ENCODE measurements around the gene BICDL1. TPM values are rescaled to one million over a fixed set of nuclear protein-coding genes. Genes with fewer than 3 reads are reported as not detected.
A peak's percentile ranks its signal among the peaks of the same experiment; 100 is the strongest.

BICDL1 gene
- total and polyA plus RNA-seq, 2 of the 4 experiments (the other 2 are of a cell fraction) = not detected

DNA sequence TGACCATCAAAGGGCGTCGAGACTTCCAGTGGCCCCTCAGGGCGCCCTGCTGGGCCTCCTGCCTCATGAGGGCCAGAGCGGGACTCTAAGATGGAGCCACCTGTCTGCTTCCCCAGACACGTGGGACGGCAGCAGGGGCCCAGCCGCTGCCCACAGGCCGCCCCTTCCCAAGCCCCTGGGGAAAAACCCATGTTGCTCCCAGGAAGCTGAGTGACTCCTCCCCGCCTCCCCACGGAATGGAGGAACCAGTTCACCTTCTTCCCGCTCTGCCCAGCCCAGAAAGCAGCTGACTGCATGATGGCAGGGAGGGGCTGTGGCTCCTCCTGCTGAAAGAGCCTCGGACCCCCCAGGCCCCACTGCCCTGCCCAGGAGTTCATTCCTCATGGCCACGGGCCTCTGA, 112.6 kb downstream of the BICDL1 start:
- Histone ChIP-seq H3K79me1 (ENCODE audit: low read depth in 1 of 2, low read length in 2 of 2) (peaks cover 17 to 81% of the 10 kb centered on the region in 2 experiments), H3K9ac (ENCODE audit: low read depth, low read length) (no peak overlapping the region), H4K8ac (ENCODE audit: low read depth in 2 of 2, low read length in 2 of 2) (no peak overlapping the region), H2BK120ac (ENCODE audit: low read depth, low read length) (no peak overlapping the region), H3K36me3 (ENCODE audit: control insufficient read depth, insufficient read depth, low read length) (peaks cover 58% of the 10 kb centered on the region), H3K27ac (ENCODE audit: insufficient read depth, low read length) (no peak overlapping the region), H2BK5ac (ENCODE audit: low read depth, low read length, poor library complexity, severe bottlenecking) (no peak overlapping the region), H4K5ac (ENCODE audit: low read depth, low read length) (no peak overlapping the region), H2BK20ac (ENCODE audit: low read depth, low read length) (no peak overlapping the region), H2AK5ac (ENCODE audit: low read depth, low read length) (no peak overlapping the region), H3K56ac (ENCODE audit: extremely low read depth, insufficient read depth, low read length) (no peak overlapping the region), H3K4me1 (ENCODE audit: control insufficient read depth, insufficient read depth, low read length) (peaks cover 7% of the 10 kb centered on the region; the same call in 1 of the 2 replicates), H3K14ac (replicated peaks; ENCODE audit: low read depth, low read length) (no peak overlapping the region), H3K9me1 (ENCODE audit: insufficient read depth, low read length) (peaks cover 15% of the 10 kb centered on the region), H3K4ac (ENCODE audit: low read depth, low read length) (no peak overlapping the region), H3K27me3 (ENCODE audit: control insufficient read depth, insufficient read depth, low read length) (no peaks in the 10 kb centered on the region), H4K20me1 (ENCODE audit: insufficient read depth, low read length) (peaks cover 79% of the 10 kb centered on the region), H3K18ac (ENCODE audit: low read depth, low read length) (no peak overlapping the region), H3K4me3 (ENCODE audit: insufficient read depth, low read depth, low read length) (no peak overlapping the region), H2AK9ac (replicated peaks; ENCODE audit: low read depth, low read length, poor library complexity) (peak overlapping the region; percentile 42), H3K23ac (ENCODE audit: low read depth, low read length) (no peak overlapping the region), H2BK15ac (ENCODE audit: low read depth, low read length) (no peak overlapping the region), H3K9me3 (ENCODE audit: control insufficient read depth, insufficient read depth, low read length) (no peaks in the 10 kb centered on the region), H4K91ac (ENCODE audit: insufficient read depth, low read depth, low read length) (no peak overlapping the region), H2AFZ (replicated peaks; ENCODE audit: low read length, poor library complexity) (no peak overlapping the region), H3K4me2 (ENCODE audit: low read depth, low read length) (no peak overlapping the region)
- ChIA-PET POLR2A (ENCODE audit: unreplicated experiment) (no interaction called here), CTCF (interaction anchor here (0.6 kb wide), 1 partner anchor 141 kb away, joined by 5 read pairs; no protein-coding TSS in a partner anchor)
- BruUV-seq (replicated peaks) = no TSS peak
- in situ Hi-C loops (cut with MboI; ENCODE audit: low sequenced_read_pairs) (loop anchor here (25.0 kb wide), 1 partner anchor 1739 kb away; the partner anchor contains the start of gene TAOK3), intact Hi-C loops (cut with micrococcal nuclease) (no loop called here), dilution Hi-C loops (cut with HindIII; ENCODE audit: low sequenced_read_pairs, unreplicated experiment) (no loop called here)
- no peak for DNase-seq
- no peak for ATAC-seq (ENCODE audit: low read depth)
- TF ChIP-seq SMC3 (IDR thresholded peaks at IDR 0.05; ENCODE audit: low read depth, low read length) = no peak
- TF ChIP-seq, protein P1, sequence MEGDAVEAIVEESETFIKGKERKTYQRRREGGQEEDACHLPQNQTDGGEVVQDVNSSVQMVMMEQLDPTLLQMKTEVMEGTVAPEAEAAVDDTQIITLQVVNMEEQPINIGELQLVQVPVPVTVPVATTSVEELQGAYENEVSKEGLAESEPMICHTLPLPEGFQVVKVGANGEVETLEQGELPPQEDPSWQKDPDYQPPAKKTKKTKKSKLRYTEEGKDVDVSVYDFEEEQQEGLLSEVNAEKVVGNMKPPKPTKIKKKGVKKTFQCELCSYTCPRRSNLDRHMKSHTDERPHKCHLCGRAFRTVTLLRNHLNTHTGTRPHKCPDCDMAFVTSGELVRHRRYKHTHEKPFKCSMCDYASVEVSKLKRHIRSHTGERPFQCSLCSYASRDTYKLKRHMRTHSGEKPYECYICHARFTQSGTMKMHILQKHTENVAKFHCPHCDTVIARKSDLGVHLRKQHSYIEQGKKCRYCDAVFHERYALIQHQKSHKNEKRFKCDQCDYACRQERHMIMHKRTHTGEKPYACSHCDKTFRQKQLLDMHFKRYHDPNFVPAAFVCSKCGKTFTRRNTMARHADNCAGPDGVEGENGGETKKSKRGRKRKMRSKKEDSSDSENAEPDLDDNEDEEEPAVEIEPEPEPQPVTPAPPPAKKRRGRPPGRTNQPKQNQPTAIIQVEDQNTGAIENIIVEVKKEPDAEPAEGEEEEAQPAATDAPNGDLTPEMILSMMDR (conservative IDR thresholded peaks at IDR 0.05; ENCODE audit: low read depth, low read length) = no peak
- TF ChIP-seq, protein P2, sequence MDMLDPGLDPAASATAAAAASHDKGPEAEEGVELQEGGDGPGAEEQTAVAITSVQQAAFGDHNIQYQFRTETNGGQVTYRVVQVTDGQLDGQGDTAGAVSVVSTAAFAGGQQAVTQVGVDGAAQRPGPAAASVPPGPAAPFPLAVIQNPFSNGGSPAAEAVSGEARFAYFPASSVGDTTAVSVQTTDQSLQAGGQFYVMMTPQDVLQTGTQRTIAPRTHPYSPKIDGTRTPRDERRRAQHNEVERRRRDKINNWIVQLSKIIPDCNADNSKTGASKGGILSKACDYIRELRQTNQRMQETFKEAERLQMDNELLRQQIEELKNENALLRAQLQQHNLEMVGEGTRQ (IDR thresholded peaks at IDR 0.05; ENCODE audit: low read depth, low read length) = no peak
- TF ChIP-seq NFE2L2 (IDR thresholded peaks at IDR 0.05; ENCODE audit: low read depth, low read length) = no peak
- no peak for TF ChIP-seq CHD1 (IDR thresholded peaks at IDR 0.05; ENCODE audit: low read depth, low read length)
- no peak for TF ChIP-seq BHLHE40 (IDR thresholded peaks at IDR 0.05; ENCODE audit: low read depth, low read length)
- TF ChIP-seq, protein P3, sequence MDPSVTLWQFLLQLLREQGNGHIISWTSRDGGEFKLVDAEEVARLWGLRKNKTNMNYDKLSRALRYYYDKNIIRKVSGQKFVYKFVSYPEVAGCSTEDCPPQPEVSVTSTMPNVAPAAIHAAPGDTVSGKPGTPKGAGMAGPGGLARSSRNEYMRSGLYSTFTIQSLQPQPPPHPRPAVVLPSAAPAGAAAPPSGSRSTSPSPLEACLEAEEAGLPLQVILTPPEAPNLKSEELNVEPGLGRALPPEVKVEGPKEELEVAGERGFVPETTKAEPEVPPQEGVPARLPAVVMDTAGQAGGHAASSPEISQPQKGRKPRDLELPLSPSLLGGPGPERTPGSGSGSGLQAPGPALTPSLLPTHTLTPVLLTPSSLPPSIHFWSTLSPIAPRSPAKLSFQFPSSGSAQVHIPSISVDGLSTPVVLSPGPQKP (IDR thresholded peaks at IDR 0.05; ENCODE audit: borderline replicate concordance, low read depth, low read length) = no peak
- no peak for TF ChIP-seq MXI1 (IDR thresholded peaks at IDR 0.05; ENCODE audit: borderline replicate concordance, low read depth, low read length)
- TF ChIP-seq POLR2A (IDR thresholded peaks at IDR 0.05; ENCODE audit: low read depth, low read length) = no peak
- 77% methylated on average over 6 of the region's 13 CpGs; no CpG with 5 or more reads in 1 of the 2 experiments for WGBS, 2 experiments (ENCODE audit: extremely low coverage in 2 of 2, insufficient read length in 1 of 2)

Data from IMR-90 (cell line).